GM03348 (cell line): ENCODE data around the gene APBB1IP.
"Not testable (repeated sequence)": the region's sequence is repeated elsewhere in the genome, so short reads cannot be mapped to it uniquely, and the experiment has no call there.

Experiments
- DNase-seq: peaks from one replicate; pipeline ENCODE4 v3.0.0; 2012; ENCODE audit warnings: low spot score

Gene APBB1IP, protein sequence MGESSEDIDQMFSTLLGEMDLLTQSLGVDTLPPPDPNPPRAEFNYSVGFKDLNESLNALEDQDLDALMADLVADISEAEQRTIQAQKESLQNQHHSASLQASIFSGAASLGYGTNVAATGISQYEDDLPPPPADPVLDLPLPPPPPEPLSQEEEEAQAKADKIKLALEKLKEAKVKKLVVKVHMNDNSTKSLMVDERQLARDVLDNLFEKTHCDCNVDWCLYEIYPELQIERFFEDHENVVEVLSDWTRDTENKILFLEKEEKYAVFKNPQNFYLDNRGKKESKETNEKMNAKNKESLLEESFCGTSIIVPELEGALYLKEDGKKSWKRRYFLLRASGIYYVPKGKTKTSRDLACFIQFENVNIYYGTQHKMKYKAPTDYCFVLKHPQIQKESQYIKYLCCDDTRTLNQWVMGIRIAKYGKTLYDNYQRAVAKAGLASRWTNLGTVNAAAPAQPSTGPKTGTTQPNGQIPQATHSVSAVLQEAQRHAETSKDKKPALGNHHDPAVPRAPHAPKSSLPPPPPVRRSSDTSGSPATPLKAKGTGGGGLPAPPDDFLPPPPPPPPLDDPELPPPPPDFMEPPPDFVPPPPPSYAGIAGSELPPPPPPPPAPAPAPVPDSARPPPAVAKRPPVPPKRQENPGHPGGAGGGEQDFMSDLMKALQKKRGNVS

DNA sequence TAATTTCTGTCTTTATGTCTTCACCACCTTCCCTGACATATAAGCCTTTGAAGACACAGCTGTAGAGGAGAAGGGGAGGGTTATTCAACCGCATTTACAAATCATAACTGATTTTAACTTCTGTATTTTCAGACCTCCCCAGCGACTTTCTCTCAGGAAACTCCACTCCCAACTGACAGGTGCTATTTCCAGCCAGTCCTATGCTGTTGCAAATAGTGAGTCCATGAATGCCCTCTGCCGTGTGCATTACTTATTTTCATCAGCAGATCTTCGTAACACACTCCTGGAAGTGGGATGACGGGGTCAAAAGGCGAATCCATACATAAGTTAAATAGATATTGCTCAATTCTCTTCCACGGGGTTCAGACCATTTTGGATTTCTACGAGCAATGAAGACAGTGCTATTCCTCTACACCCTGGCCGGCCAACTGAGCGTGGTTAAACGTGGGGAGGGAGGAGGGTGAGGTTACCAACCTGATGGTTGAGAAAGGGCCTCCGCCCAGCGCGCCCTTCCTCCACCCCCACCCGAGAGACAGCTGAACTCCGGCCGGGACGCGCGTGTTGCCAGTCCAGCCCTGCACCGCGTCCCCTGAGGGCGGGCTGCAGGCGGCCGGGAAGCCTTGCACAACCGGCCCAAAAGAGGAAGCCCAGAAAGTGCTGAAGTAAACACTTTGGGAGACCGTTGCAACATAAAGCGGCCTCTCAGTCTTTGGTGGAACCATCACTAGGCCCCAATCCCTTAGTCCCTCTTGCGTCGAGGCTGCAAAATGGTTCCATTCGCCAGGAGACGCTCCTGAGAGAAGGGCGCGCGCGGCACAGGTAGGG is at the start of gene APBB1IP:
APBB1IP (plus strand) TSS at position 705 of the 825 bp plus-strand sequence. CDS start 53,986 bp downstream, outside the sequence.
- peak; percentile 81 for DNase-seq

DNA sequence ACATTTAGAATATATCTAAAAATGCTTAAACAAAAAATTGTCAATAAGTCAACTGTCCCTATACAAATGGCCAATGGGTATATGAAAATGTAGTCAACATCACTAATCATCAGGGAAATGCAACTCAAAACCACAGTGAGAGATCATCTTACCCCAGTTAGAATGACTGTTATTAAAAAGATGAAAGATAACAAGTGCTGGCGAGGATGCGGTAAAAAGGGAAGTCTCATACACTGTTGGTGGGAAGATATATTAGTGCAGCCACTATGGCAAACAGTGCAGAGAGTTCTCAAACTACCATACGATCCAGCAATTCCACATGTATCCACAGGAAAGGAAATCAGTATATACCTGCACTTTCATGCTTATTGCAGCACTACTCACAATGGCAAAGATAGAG is 48.6 kb upstream of the APBB1IP start:
- no peak for DNase-seq

DNA sequence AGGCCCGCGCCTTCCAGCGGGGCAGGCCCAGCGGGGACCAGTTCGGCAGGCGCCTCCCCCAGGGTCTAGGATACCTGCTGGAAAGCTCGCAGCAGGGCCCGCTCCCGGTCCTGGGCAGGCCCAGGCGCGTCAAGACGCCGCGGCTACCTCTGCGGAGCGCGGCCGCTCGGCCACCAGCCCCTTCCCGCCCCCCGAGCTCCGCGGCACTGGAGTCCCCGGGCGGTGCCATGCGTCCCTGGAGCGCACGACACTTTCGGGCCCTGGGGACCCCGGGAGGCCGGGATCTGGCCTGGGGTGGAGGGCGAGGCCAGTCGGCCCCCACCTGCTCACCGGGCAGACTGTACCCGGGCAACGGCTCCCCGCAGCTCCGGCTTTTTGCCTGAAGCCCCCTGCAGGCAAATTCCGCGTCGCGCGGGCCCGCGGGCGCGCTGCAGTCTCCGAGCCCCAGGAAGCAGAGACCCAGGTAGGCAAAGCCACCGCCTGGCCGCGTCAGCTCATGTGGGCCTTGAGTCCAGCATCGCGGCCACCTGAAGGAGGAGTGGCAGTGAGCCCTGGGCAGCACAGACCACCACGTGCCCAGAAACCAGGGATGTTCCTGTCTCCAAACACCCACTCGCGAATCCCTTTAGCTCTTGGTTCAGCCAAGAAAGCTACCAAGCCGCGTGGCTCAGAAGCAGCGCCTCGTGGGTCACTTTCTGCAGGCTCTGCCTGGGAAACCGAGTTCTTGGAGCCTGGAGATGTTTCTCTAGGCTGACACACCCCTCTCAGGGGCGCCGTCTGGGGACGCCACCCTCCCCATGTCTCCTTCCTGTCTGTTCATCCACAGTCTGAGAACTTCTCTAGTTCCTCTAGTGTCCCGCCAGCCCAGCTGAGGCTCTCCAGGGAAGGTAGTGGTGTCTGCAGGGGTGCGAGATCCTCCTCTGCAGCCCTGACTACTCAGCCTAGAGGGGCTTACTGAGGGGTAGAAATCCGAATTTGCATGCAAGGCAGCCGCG is 46.1 kb upstream of the APBB1IP start:
- no peak for DNase-seq

DNA sequence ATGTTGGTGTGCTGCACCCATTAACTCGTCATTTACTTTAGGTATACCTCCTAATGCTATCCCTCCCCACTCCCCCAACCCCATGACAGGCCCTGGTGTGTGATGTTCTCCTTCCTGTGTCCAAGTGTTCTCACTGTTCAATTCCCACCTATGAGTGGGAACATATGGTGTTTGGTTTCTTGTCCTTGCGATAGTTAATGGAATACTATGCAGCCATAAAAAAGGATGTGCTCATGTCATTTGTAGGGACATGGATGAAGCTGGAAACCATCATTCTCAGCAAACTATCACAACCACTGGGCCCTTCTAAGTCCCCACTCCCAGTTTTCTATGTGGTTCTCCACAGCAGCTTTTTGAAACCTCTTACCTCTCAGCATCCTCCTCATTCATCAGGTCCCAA is 39.8 kb upstream of the APBB1IP start:
- DNase-seq, result not testable (repeated sequence)

DNA sequence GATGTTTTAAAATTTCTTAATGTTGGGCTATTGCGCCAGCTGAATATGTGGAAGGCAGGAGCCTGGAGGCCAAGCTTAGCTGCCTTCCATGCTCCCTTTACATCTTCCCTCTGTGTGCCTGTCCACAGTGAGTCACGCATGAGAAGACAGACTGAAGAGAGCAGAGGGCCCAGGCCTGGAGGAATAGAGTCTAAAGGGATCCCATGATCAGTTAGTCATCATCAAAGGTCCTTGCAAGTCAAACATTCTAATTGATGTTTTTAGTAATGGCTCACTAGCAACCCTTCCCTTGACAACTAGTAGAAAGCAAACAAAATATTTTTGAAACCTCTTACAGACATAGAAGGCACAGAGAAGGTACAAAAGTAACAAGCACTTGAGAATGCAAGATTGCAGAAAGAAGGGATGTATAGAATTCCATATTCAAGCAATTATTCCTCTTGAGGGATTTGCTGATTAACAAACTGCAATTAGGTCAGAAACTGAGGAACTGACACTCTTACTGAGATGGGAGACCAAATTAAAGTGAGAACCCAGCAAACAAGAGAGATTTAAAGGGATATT is 30.7 kb upstream of the APBB1IP start:
- DNase-seq, result peak; percentile 58

DNA sequence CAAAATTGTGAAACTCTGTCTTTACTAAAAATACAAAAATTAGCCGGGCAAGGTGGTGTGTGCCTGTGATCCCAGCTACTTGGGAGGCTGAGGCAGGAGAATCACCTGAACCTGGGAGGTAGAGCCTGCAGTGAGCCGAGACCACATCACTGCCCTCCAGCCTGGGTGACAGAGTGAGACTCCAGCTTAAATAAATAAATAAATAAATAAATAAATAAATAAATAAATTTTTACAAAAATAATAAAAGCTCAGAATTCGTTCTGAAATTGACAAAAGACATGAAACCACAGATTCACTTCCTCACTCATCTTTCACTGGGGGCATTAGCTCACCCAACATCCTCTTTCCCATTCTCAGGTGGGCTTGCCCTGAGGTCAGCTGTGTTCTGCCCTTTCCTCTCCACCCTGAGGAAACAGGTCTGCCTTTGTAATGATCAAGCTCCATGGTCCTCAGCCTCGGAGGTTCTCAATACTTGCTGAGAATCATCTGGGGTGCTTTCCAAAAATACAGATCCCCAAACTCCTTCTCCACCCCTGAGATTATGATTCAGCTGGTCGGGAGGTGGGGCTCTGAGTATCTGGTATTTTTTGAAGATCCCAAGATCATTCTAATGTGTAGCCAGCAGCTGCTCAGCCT is 29.2 kb upstream of the APBB1IP start:
- no peak for DNase-seq

DNA sequence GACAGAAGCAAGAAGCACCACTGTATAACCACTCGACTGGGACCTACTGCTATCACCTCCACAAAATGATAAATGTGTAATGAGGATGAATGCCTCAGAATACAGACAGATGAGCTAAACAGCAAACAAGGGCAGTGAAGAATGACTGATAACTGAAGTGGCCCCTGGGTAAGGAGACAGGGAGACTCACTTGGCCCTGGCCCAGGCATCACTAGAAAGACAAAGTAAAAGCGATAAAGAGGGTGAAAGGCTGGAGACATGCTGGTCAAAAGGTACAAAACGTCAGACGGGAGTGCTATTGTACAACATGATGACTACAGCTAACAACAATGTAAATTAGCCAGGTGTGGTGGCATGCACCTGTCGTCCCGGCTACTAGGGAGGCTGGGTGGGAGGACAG is 27.8 kb upstream of the APBB1IP start:
- DNase-seq, result no peak

DNA sequence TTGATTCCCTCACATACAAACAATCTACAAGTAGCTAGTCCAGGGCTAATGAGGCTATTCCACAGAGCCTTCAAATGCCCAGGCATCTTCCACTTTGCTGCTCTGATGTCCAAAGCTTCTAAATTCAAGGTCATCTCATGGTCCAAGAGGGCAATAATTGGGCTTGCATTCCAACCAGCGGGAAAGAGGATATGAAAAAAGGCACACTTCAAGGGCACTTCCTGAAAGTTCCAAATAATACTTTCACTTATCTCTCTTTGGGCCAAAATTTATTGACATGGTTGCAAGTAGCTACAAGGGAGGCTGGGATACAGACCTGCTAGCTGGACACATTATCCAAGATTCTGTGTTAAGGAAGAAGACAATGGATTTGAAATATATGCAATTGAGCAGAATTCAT is 25.2 kb upstream of the APBB1IP start:
- DNase-seq, result no peak

DNA sequence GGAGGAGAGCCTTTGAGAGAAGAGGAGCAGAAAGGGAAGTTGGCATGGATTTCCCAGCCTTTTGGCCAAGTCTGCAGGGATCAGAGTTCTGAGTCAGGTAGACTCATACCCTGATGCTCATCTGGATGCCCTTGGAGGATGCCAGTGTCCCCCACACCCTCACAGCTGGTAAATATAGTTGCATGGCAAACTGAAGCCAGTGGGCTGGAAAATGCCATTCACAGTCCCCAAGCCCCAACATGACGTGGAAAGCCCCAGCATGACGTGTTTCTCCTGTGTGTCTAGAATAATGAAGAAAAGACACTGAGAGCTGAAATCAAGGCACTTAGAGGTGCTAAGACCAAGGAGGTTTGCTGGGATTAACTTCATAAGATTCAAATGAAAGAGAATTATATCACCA is 24.8 kb upstream of the APBB1IP start:
- no peak for DNase-seq

DNA sequence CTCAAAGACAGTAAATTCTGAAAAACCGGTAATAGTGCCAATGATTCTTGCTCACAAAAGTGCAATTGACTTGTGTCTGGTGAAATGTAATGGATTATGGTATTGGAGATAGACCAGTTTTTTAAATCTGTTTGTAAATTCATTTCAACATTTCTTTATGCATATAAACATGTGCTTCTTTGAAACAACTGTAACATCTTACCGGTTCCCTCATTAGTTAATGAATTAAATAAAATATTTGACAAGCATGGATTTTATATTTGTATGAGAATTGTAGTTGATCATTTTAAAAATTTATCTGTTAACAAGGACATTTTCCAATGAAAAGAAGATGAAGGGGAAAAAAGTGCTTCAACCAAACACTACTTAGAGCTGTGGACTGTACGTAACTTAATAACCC is 21.0 kb upstream of the APBB1IP start:
- DNase-seq, result no peak

DNA sequence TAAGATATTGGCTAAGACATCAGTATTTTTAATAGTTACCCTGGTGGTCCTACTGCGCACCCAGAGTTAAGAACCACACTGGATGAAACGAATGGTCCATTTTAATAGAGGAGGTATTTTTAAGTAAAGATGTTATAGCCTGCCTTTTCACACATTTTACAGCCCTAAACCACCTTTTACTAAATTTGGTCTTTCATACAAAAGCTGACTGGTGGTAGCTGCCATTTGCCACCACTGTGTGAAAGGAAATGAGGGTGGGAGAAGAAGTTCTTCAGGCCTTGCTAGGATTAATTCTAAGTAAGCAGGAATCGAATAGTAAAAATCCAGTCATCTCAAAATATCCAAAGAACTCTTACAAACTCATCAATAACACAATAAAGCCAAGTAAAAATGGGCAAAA is 15.2 kb upstream of the APBB1IP start:
- no peak for DNase-seq

DNA sequence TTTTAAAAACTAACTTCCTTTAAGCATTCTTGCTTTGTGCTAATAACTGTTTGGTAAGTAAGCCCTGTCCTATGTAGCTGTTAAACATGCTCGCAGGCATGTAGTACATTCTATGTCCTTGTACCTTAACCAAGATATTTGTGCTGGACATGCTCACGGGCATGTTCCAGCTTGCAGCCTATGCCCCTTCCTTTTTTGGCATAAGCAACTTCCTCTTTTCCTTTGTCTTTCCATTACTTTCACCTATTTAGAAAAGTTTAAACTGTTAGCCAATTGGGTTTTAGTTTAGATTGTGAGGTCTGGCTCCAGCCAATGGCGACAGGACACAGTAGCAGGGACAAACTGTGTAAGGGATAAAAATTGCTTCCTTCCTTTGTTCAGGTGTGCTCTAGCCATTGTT is 14.4 kb upstream of the APBB1IP start:
- no peak for DNase-seq

DNA sequence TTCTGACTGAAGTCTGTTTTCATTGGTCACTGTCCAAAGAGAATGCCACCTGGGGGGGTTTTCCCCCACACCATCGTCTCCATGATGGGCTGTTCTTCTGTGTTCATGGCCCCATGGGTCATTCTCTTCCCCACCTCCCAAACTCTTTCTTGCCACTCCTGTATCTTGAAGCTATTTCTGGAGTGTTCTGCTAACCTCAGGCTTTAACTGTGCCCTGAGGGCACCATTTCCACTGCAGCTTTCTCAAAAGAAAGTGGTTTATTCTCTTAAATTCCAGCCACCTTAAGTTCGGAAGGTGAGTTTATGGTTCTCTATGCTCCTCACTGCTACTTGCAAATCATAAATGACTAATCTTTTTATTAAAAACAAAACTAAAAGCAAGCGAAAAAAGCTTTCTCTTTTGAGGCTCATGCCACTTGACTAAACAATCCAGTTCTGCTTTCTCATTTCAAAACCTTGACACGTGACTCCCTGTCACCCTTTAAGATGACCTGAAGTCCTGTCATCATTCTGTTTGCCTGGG is 7.4 kb upstream of the APBB1IP start:
- DNase-seq, result no peak

DNA sequence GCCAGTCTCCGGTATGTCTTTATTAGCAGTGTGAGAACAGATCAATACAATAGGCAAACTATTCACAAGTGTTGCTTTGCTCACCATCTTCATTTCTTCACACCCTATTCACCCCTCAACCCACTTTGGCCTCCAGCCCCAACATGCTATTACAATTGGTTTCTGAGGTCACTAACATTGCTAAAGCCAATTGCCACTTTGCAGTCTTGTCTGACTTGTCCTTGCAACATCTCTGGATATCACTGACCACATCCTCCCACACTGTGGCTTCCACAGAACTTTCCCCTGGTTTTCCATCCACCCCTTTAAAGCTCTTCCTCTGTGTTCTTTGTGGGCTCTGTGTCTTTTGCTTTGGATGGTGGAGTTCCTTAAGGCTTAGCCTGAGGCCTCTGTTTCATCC is 5.2 kb upstream of the APBB1IP start:
- peak; percentile 67 for DNase-seq

DNA sequence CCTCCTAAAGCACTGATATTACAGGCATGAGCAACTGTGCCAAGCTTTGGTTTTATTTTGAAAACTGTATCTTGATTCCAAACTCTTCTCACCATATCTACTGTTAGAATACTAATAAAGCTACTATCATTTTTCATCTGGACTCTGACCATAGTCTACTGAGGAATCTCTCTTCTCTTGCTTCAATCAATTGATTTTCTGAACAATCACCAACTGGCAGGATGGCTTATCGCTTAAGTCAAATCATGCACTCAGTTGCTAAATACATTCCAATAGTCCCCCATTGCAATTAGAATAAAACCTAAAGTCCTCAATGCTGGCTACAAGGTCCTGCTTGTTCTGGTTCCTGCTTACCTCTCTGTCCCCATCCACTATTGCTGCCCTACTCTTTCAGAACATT is 2.3 kb upstream of the APBB1IP start:
- no peak for DNase-seq

DNA sequence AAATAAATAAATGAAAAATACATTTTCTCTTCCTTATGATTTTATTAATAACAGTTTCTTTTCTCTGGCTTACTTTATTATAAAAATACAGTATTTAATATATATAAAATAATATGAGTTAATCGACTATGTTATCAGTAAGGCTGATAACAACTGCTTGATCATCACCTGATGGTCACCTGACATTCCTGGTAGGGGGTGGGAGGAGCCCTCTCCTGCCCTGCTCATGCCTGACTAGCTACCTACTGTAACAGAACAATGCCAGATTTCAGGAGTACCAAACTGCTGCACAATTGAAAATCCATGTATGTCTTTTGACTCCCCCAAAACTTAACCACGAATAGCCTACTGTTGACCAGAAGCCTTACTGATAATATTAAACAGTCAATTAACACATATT is 1.3 kb upstream of the APBB1IP start:
- DNase-seq, result no peak

DNA sequence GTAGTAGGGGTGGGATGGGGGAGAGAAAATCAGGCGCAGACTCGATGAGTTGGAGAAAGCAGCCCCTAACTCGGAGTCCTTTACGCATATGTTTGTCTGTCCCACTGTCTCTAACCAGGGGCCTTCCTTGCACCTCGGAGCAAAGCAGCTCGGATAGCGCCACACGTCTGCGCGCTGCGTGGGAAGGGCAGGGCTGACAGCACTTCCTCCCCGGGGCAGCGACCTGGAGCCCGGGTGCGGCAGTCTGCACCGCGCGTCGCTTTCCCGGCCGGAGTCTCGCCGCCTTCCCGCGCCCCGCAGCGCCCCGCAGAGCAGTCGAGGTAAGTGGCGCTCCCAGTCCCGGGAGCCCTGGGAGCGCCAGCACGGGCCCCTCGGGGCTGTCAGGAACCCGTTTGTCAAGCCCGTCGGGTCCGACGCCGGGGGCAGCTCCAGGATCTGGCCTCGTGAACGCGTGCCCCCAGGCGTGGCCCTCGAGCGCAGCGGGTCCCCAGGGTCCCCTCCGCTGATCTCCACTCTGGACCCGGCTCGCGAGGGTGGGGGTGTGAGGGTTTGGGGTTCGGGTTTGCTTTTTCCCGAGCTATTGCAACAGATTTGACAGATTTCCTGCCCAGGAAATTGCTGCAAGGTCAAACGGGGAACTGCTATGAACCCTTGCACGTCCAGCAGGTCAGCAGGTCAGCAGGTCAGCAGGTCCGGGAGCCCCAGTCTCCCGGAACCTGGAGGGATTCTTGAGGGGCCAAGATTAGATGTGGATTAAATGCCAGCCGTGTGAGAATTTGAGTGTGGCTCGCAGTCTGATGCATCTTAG is 597 bp downstream of the APBB1IP start:
- DNase-seq, result peak; percentile 70

DNA sequence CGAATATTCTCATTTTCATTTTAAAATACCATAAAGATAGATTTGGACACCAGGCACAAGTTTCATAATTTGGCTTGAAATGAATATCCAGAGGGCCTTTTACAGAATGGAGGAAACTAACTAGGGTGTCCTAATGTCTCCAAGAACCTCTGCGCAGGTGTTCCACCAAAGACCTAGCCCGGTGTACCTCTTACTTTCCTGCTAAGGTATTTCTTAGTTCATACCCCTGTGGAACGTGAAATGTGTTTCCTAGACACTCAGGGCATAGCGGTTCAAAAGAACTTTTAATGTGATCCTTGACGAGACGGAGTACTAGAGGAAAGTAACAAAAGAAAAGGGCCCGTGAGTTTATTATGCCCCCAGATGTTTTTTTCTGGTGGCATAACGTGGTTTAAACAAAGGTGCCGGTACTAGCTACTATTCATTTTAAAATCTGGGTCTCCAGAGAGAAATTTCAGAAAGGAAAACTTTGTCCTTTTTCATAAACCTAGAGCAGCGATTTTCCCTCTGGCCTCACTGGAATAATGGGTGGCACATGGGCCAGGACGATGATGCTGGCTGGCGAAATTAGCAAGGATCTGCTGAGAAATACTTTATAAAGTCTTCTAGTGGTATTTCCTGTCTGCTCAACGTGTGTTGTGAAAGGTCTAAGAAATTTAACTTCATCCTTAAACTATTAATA is 1.4 kb downstream of the APBB1IP start:
- peak; percentile 16 for DNase-seq

DNA sequence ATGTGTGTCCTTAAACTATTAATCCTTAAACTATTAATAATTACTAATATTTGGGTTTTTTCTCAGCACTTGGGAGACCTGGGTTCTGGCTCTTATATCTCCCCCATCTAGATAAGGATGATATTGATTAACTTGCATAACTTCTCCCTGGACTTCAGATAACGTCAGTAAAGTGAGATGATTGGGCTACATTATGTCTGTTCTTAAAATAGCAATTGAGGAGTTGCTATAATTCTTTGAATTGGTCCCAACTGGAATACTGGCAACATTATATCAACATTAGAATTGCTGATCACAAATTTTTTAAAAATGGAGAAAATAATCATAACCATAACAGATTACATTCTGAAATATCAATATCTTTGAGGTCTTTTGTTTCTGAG is 1.9 kb downstream of the APBB1IP start:
- DNase-seq, result no peak
